Measurements from ENCODE around the gene CNPY3.

- TF ChIP-seq CTCF (IDR thresholded peaks at IDR 0.05), result no peak
- TF ChIP-seq POLR2A (IDR thresholded peaks at IDR 0.05), result no peak
These were observed 34.0 kb downstream of the CNPY3 start for GRCh38 chr6:42963179-42963854.

Measured in transverse colon (tissue), 3 donors.